Measurements from ENCODE around the gene WDR36. TPM values are rescaled to one million over a fixed set of nuclear protein-coding genes. Genes with fewer than 3 reads are reported as not detected.

WDR36 gene
- total and polyA plus RNA-seq, 9 of the 15 experiments (the other 6 are each of a cell fraction or from before 2014, with no cell fraction given) = 25.7 to 68.0 (median 41.5) TPM

DNA sequence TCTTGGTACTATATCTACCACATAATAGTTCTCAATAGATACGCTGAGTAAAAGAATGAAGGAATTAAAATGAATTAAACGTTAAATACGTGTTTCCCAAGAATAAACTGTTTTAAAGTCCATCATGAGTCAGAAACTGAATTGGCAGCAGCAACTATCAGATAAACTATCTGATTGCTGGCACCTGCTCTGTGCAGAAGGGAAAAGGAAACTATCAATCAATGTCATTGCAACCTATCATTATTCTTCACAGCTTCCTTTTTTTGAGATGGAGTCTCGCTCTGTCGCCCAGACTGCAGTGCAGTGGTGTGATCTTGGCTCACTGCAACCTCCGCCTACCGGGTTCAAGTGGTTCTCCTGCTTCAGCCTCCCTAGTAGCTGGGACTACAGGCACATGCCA is 8.8 kb upstream of the WDR36 start (continued):
- TF ChIP-seq, protein P1, sequence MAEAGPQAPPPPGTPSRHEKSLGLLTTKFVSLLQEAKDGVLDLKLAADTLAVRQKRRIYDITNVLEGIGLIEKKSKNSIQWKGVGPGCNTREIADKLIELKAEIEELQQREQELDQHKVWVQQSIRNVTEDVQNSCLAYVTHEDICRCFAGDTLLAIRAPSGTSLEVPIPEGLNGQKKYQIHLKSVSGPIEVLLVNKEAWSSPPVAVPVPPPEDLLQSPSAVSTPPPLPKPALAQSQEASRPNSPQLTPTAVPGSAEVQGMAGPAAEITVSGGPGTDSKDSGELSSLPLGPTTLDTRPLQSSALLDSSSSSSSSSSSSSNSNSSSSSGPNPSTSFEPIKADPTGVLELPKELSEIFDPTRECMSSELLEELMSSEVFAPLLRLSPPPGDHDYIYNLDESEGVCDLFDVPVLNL (CRISPR knock-in tag; IDR thresholded peaks at IDR 0.05; ENCODE audit: low read depth) = no peak
- TF ChIP-seq FOSL1 (tag; conservative IDR thresholded peaks at IDR 0.05) = peak; percentile 79
- TF ChIP-seq HDAC2 (IDR thresholded peaks at IDR 0.05) = peak; percentile 41; the same call in 1 of the 2 replicates
- TF ChIP-seq, protein P2, sequence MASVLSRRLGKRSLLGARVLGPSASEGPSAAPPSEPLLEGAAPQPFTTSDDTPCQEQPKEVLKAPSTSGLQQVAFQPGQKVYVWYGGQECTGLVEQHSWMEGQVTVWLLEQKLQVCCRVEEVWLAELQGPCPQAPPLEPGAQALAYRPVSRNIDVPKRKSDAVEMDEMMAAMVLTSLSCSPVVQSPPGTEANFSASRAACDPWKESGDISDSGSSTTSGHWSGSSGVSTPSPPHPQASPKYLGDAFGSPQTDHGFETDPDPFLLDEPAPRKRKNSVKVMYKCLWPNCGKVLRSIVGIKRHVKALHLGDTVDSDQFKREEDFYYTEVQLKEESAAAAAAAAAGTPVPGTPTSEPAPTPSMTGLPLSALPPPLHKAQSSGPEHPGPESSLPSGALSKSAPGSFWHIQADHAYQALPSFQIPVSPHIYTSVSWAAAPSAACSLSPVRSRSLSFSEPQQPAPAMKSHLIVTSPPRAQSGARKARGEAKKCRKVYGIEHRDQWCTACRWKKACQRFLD (CRISPR knock-in tag; IDR thresholded peaks at IDR 0.05) = 0 out of 2 replicates have a peak, but pooled peaks have one; percentile 20
- TF ChIP-seq ZNF584 (CRISPR knock-in tag; IDR thresholded peaks at IDR 0.05; ENCODE audit: low read depth) = 0 out of 2 replicates have a peak, but pooled peaks have one; percentile 13
- peak; percentile 65 for TF ChIP-seq BHLHE40 (IDR thresholded peaks at IDR 0.05; ENCODE audit: low read length)
- TF ChIP-seq MED1 (CRISPR knock-in tag; IDR thresholded peaks at IDR 0.05; ENCODE audit: borderline replicate concordance) = no peak
- TF ChIP-seq, protein P3, sequence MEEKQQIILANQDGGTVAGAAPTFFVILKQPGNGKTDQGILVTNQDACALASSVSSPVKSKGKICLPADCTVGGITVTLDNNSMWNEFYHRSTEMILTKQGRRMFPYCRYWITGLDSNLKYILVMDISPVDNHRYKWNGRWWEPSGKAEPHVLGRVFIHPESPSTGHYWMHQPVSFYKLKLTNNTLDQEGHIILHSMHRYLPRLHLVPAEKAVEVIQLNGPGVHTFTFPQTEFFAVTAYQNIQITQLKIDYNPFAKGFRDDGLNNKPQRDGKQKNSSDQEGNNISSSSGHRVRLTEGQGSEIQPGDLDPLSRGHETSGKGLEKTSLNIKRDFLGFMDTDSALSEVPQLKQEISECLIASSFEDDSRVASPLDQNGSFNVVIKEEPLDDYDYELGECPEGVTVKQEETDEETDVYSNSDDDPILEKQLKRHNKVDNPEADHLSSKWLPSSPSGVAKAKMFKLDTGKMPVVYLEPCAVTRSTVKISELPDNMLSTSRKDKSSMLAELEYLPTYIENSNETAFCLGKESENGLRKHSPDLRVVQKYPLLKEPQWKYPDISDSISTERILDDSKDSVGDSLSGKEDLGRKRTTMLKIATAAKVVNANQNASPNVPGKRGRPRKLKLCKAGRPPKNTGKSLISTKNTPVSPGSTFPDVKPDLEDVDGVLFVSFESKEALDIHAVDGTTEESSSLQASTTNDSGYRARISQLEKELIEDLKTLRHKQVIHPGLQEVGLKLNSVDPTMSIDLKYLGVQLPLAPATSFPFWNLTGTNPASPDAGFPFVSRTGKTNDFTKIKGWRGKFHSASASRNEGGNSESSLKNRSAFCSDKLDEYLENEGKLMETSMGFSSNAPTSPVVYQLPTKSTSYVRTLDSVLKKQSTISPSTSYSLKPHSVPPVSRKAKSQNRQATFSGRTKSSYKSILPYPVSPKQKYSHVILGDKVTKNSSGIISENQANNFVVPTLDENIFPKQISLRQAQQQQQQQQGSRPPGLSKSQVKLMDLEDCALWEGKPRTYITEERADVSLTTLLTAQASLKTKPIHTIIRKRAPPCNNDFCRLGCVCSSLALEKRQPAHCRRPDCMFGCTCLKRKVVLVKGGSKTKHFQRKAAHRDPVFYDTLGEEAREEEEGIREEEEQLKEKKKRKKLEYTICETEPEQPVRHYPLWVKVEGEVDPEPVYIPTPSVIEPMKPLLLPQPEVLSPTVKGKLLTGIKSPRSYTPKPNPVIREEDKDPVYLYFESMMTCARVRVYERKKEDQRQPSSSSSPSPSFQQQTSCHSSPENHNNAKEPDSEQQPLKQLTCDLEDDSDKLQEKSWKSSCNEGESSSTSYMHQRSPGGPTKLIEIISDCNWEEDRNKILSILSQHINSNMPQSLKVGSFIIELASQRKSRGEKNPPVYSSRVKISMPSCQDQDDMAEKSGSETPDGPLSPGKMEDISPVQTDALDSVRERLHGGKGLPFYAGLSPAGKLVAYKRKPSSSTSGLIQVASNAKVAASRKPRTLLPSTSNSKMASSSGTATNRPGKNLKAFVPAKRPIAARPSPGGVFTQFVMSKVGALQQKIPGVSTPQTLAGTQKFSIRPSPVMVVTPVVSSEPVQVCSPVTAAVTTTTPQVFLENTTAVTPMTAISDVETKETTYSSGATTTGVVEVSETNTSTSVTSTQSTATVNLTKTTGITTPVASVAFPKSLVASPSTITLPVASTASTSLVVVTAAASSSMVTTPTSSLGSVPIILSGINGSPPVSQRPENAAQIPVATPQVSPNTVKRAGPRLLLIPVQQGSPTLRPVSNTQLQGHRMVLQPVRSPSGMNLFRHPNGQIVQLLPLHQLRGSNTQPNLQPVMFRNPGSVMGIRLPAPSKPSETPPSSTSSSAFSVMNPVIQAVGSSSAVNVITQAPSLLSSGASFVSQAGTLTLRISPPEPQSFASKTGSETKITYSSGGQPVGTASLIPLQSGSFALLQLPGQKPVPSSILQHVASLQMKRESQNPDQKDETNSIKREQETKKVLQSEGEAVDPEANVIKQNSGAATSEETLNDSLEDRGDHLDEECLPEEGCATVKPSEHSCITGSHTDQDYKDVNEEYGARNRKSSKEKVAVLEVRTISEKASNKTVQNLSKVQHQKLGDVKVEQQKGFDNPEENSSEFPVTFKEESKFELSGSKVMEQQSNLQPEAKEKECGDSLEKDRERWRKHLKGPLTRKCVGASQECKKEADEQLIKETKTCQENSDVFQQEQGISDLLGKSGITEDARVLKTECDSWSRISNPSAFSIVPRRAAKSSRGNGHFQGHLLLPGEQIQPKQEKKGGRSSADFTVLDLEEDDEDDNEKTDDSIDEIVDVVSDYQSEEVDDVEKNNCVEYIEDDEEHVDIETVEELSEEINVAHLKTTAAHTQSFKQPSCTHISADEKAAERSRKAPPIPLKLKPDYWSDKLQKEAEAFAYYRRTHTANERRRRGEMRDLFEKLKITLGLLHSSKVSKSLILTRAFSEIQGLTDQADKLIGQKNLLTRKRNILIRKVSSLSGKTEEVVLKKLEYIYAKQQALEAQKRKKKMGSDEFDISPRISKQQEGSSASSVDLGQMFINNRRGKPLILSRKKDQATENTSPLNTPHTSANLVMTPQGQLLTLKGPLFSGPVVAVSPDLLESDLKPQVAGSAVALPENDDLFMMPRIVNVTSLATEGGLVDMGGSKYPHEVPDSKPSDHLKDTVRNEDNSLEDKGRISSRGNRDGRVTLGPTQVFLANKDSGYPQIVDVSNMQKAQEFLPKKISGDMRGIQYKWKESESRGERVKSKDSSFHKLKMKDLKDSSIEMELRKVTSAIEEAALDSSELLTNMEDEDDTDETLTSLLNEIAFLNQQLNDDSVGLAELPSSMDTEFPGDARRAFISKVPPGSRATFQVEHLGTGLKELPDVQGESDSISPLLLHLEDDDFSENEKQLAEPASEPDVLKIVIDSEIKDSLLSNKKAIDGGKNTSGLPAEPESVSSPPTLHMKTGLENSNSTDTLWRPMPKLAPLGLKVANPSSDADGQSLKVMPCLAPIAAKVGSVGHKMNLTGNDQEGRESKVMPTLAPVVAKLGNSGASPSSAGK (IDR thresholded peaks at IDR 0.05) = peak; percentile 24; the same call in 1 of the 2 replicates
- TF ChIP-seq SIN3B (IDR thresholded peaks at IDR 0.05; ENCODE audit: low read depth) = no peak
- TF ChIP-seq ATF1 (CRISPR knock-in tag; IDR thresholded peaks at IDR 0.05) = no peak
- TF ChIP-seq ATF1 (tag; IDR thresholded peaks at IDR 0.05) = no peak
- TF ChIP-seq CEBPG (CRISPR knock-in tag; IDR thresholded peaks at IDR 0.05) = no peak
- TF ChIP-seq CEBPG (tag; conservative IDR thresholded peaks at IDR 0.05 in 1 of 2, IDR thresholded peaks at IDR 0.05 in 1 of 2) = no peak; a peak in 1 of 4 replicates
- peak; percentile 99 for TF ChIP-seq MEIS2 (IDR thresholded peaks at IDR 0.05; ENCODE audit: partially characterized antibody)
